Activated T-cell treated with anti-CD3 and anti-CD28 coated beads for 24 hours (primary cell): ENCODE results near the gene CD302.
"Not testable (repeated sequence)": the region's sequence is repeated elsewhere in the genome, so short reads cannot be mapped to it uniquely, and the experiment has no call there.

Experiments used
- DNase-seq: peaks from one replicate; pipeline ENCODE4 v3.0.0-alpha.2; 2020; ENCODE audit warnings: low read depth

The CD302 gene

GRCh38 chr2:159748089-159748488 lies 49.9 kb downstream of the CD302 start:
- DNase-seq, result no peak

- not testable (repeated sequence) for DNase-seq
Observed at GRCh38 chr2:159745237-159745636, 52.8 kb downstream of the CD302 start.

GRCh38 chr2:159744363-159744762 lies 53.6 kb downstream of the CD302 start:
- DNase-seq, result no peak

GRCh38 chr2:159742846-159743245 lies 55.2 kb downstream of the CD302 start:
- no peak for DNase-seq

GRCh38 chr2:159738509-159739390 lies 59.3 kb downstream of the CD302 start:
- DNase-seq, result no peak

- no peak for DNase-seq
Observed at GRCh38 chr2:159737917-159738296, 60.1 kb downstream of the CD302 start.

- DNase-seq, result no peak
Observed at GRCh38 chr2:159737292-159737916, 60.6 kb downstream of the CD302 start.

GRCh38 chr2:159736048-159736447 lies 62.0 kb downstream of the CD302 start:
- DNase-seq, result no peak

- DNase-seq, result no peak
Observed at GRCh38 chr2:159735648-159736047, 62.4 kb downstream of the CD302 start.

- DNase-seq, result no peak
Observed at GRCh38 chr2:159728629-159729028, 69.4 kb downstream of the CD302 start.

GRCh38 chr2:159725713-159726112 lies 72.3 kb downstream of the CD302 start:
- DNase-seq, result no peak

GRCh38 chr2:159724795-159725572 lies 73.0 kb downstream of the CD302 start:
- not testable (repeated sequence) for DNase-seq

- DNase-seq, result no peak
Observed at GRCh38 chr2:159722580-159722979, 75.4 kb downstream of the CD302 start.

- DNase-seq, result no peak
Observed at GRCh38 chr2:159720676-159721075, 77.3 kb downstream of the CD302 start.
